ENCODE measurements around the gene FZD7.

DNA sequence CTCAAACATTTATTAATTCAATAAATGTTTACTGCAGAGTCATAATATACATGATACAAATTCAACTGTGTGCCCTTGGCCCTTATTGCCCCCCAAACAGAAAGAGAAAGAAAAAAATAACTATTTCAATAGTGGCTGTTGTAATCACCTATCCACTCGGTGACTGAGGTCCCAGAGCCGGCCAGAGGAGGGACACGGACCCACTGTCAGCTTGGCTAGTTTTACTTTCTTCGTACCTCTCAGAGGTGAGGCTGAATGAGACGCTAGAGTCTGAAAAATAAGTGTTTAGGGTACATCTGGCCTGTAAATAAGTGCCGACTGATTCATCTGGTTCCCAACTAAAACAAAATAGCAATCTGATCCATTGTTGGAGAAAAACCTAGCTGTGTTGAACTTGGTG lies 31.3 kb upstream of the FZD7 start:
- TF ChIP-seq, protein P1, sequence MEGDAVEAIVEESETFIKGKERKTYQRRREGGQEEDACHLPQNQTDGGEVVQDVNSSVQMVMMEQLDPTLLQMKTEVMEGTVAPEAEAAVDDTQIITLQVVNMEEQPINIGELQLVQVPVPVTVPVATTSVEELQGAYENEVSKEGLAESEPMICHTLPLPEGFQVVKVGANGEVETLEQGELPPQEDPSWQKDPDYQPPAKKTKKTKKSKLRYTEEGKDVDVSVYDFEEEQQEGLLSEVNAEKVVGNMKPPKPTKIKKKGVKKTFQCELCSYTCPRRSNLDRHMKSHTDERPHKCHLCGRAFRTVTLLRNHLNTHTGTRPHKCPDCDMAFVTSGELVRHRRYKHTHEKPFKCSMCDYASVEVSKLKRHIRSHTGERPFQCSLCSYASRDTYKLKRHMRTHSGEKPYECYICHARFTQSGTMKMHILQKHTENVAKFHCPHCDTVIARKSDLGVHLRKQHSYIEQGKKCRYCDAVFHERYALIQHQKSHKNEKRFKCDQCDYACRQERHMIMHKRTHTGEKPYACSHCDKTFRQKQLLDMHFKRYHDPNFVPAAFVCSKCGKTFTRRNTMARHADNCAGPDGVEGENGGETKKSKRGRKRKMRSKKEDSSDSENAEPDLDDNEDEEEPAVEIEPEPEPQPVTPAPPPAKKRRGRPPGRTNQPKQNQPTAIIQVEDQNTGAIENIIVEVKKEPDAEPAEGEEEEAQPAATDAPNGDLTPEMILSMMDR (IDR thresholded peaks at IDR 0.05): no peak
- TF ChIP-seq POLR2A (IDR thresholded peaks at IDR 0.05): no peak
